ENCODE measurements around the gene TMEM53. TPM values are rescaled to one million over a fixed set of nuclear protein-coding genes. Genes with fewer than 3 reads are reported as not detected.

The TMEM53 gene
- total RNA-seq, 1 donor from 2014 or later = 7.3 TPM

GRCh38 chr1:44616991-44617702 lies 57.1 kb downstream of the TMEM53 start:
- Histone ChIP-seq H3K27me3 (ENCODE audit: insufficient read depth, low read length) (no peaks in the 10 kb centered on the region), H3K27ac (ENCODE audit: low read depth, low read length) (no peak overlapping the region), H3K9me3 (ENCODE audit: insufficient read depth, low read depth, low read length) (no peaks in the 10 kb centered on the region), H3K79me2 (ENCODE audit: insufficient read depth, low read length) (no peaks in the 10 kb centered on the region), H2AFZ (ENCODE audit: low read depth, low read length) (peak overlapping the region; percentile 58), H3K4me1 (ENCODE audit: insufficient read depth, low read length) (peaks cover 20% of the 10 kb centered on the region), H3K36me3 (ENCODE audit: insufficient read depth, low read length) (no peaks in the 10 kb centered on the region), H4K20me1 (ENCODE audit: insufficient read depth, low read length) (no peaks in the 10 kb centered on the region), H3K4me2 (ENCODE audit: low read length) (peak overlapping the region; percentile 81), H3K4me3 (ENCODE audit: insufficient read depth, low read depth, low read length) (peak overlapping the region; percentile 49), H3K9ac (ENCODE audit: low read length) (peak overlapping the region; percentile 53)
- TF ChIP-seq CTCF (IDR thresholded peaks at IDR 0.05; ENCODE audit: insufficient read depth, low read depth, low read length) = no peak
- TF ChIP-seq EZH2 (IDR thresholded peaks at IDR 0.05; ENCODE audit: insufficient read depth, low read length) = peak; percentile 51
- Mint-ChIP-seq H3K9me3 (ENCODE audit: unreplicated experiment) (no peaks in the 10 kb centered on the region), H3K27ac (ENCODE audit: unreplicated experiment) (no peak overlapping the region), H3K36me3 (ENCODE audit: low read depth, unreplicated experiment) (peaks cover 2% of the 10 kb centered on the region), H3K4me1 (ENCODE audit: low read depth, unreplicated experiment) (no peaks in the 10 kb centered on the region), H3K27me3 (ENCODE audit: low read depth, unreplicated experiment) (peaks cover 38% of the 10 kb centered on the region), H3K4me3 (ENCODE audit: unreplicated experiment) (no peak overlapping the region)
- FAIRE-seq (no peak), DNase-seq (ENCODE audit: low read depth) (no peak)

- H3K4me3 Mint-ChIP-seq (ENCODE audit: unreplicated experiment) = no peak overlapping the region
- H3K36me3 Mint-ChIP-seq (ENCODE audit: low read depth, unreplicated experiment) = peaks cover 2% of the 10 kb centered on the region
- H3K4me1 Mint-ChIP-seq (ENCODE audit: low read depth, unreplicated experiment) = no peaks in the 10 kb centered on the region
- Histone ChIP-seq H3K4me1 (ENCODE audit: insufficient read depth, low read length) (peaks cover 17% of the 10 kb centered on the region), H3K27me3 (ENCODE audit: insufficient read depth, low read length) (peaks cover 3% of the 10 kb centered on the region), H3K9me3 (ENCODE audit: insufficient read depth, low read depth, low read length) (no peaks in the 10 kb centered on the region), H4K20me1 (ENCODE audit: insufficient read depth, low read length) (no peaks in the 10 kb centered on the region), H3K79me2 (ENCODE audit: insufficient read depth, low read length) (no peaks in the 10 kb centered on the region), H3K9ac (ENCODE audit: low read length) (no peak overlapping the region), H2AFZ (ENCODE audit: low read depth, low read length) (peak overlapping the region; percentile 58), H3K4me2 (ENCODE audit: low read length) (peak overlapping the region; percentile 81), H3K27ac (ENCODE audit: low read depth, low read length) (no peak overlapping the region), H3K36me3 (ENCODE audit: insufficient read depth, low read length) (no peaks in the 10 kb centered on the region), H3K4me3 (ENCODE audit: insufficient read depth, low read depth, low read length) (peak overlapping the region; percentile 49)
- no peaks in the 10 kb centered on the region for H3K9me3 Mint-ChIP-seq (ENCODE audit: unreplicated experiment)
- DNase-seq (ENCODE audit: low read depth) = no peak
- H3K27me3 Mint-ChIP-seq (ENCODE audit: low read depth, unreplicated experiment) = peaks cover 41% of the 10 kb centered on the region
- H3K27ac Mint-ChIP-seq (ENCODE audit: unreplicated experiment) = no peak overlapping the region
- TF ChIP-seq EZH2 (IDR thresholded peaks at IDR 0.05; ENCODE audit: insufficient read depth, low read length) (no peak), CTCF (IDR thresholded peaks at IDR 0.05; ENCODE audit: insufficient read depth, low read depth, low read length) (no peak)
- no peak for FAIRE-seq
Measured at GRCh38 chr1:44616284-44616990, 57.8 kb downstream of the TMEM53 start.

All from astrocyte (in vitro differentiated cells and primary cell).